LoVo (cell line): ENCODE measurements around the gene PRLH.
"Not testable (repeated sequence)": the region's sequence is repeated elsewhere in the genome, so short reads cannot be mapped to it uniquely, and the experiment has no call there.

Experiments
- DNase-seq: peaks from one replicate; pipeline ENCODE4 v3.0.0-alpha.2; 2016; ENCODE audit warnings: low spot score

PRLH gene

GRCh38 chr2:237583385-237584295, 17.3 kb downstream of the PRLH start:
- DNase-seq: no peak

GRCh38 chr2:237585590-237586221, 19.3 kb downstream of the PRLH start:
- no peak for DNase-seq

- peak; percentile 7 for DNase-seq
Observed at GRCh38 chr2:237588044-237588696, 21.8 kb downstream of the PRLH start.

GRCh38 chr2:237590272-237591140, 24.1 kb downstream of the PRLH start, which contains the start of gene RAB17:
RAB17 (minus strand) TSS chr2:237590734; CDS start chr2:237586154, 4,580 bp downstream.
- DNase-seq: peak; percentile 78

- DNase-seq: peak; percentile 79
Observed at GRCh38 chr2:237591141-237591881, 24.9 kb downstream of the PRLH start.

GRCh38 chr2:237592425-237592980, 26.1 kb downstream of the PRLH start:
- DNase-seq: no peak

- no peak for DNase-seq
Observed at GRCh38 chr2:237593036-237593435, 26.7 kb downstream of the PRLH start.

GRCh38 chr2:237593596-237594320, 27.4 kb downstream of the PRLH start:
- DNase-seq: no peak

- no peak for DNase-seq
Observed at GRCh38 chr2:237594514-237594871, 28.1 kb downstream of the PRLH start.

GRCh38 chr2:237595829-237596519, 29.6 kb downstream of the PRLH start:
- DNase-seq: not testable (repeated sequence)

- DNase-seq: no peak
Observed at GRCh38 chr2:237596520-237597195, 30.3 kb downstream of the PRLH start.

- no peak for DNase-seq
Observed at GRCh38 chr2:237597196-237598145, 31.1 kb downstream of the PRLH start.

GRCh38 chr2:237598468-237599208, 32.3 kb downstream of the PRLH start:
- no peak for DNase-seq

- DNase-seq: no peak
Observed at GRCh38 chr2:237599465-237600110, 33.2 kb downstream of the PRLH start.

- DNase-seq: no peak
Observed at GRCh38 chr2:237600205-237600846, 34.0 kb downstream of the PRLH start.
